Trophoblast cell (in vitro differentiated cells and primary cell): ENCODE results near the gene CLCN2.

ENCODE experiments used
- DNase-seq, 2 donors: peaks; one replicate each; pipeline ENCODE4 v3.0.0-alpha.2; 2016
- H2AFZ ChIP-seq: 2 replicates; pipeline ENCODE4 v1.6.1; 2013; ENCODE audit warnings: low read length, moderate library complexity, mild to moderate bottlenecking; ENCODE audit not compliant: insufficient read depth, poor library complexity
- H2AK5ac ChIP-seq: 2 replicates; pipeline ENCODE4 v1.6.1; 2013; ENCODE audit warnings: mild to moderate bottlenecking, low read length
- H2BK120ac ChIP-seq: 2 replicates; pipeline ENCODE4 v1.6.1; 2013; ENCODE audit warnings: low read length, mild to moderate bottlenecking, moderate library complexity; ENCODE audit not compliant: insufficient read depth, poor library complexity
- H2BK12ac ChIP-seq: 2 replicates; pipeline ENCODE4 v1.6.1; 2013; ENCODE audit warnings: mild to moderate bottlenecking, low read length, moderate library complexity
- H2BK5ac ChIP-seq: 2 replicates; pipeline ENCODE4 v1.6.1; 2013; ENCODE audit warnings: low read length, low read depth, moderate library complexity, mild to moderate bottlenecking; ENCODE audit not compliant: poor library complexity
- H3K14ac ChIP-seq: 2 replicates; pipeline ENCODE4 v1.6.1; 2013; ENCODE audit warnings: mild to moderate bottlenecking, low read length
- H3K18ac ChIP-seq: 2 replicates; pipeline ENCODE4 v1.6.1; 2013; ENCODE audit warnings: mild to moderate bottlenecking, low read length
- H3K23ac ChIP-seq: 2 replicates; pipeline ENCODE4 v1.6.1; 2013; ENCODE audit warnings: low read length
- H3K27ac ChIP-seq: 2 replicates; pipeline ENCODE4 v1.5.1; 2013; ENCODE audit warnings: low read depth, mild to moderate bottlenecking, inconsistent platforms, low read length, moderate library complexity
- H3K27me3 ChIP-seq: 2 replicates; pipeline ENCODE4 v1.6.1; 2013; ENCODE audit warnings: inconsistent platforms, mild to moderate bottlenecking, low read length, moderate library complexity; ENCODE audit not compliant: insufficient read depth
- H3K36me3 ChIP-seq, 2 experiments: 1 replicate in 1 of 2; 2 replicates in 1 of 2; pipeline ENCODE4 v1.6.1; 2013; ENCODE audit warnings: low read length in 2 of 2, mild to moderate bottlenecking in 2 of 2, moderate library complexity in 1 of 2; ENCODE audit not compliant: insufficient read depth in 2 of 2, control insufficient read depth in 1 of 2
- H3K4ac ChIP-seq: 2 replicates; pipeline ENCODE4 v1.6.1; 2013; ENCODE audit warnings: low read depth, mild to moderate bottlenecking, low read length, moderate library complexity
- H3K4me1 ChIP-seq, 2 experiments: 1 replicate in 1 of 2; 2 replicates in 1 of 2; pipeline ENCODE4 v1.6.1; 2013; ENCODE audit warnings: low read length in 2 of 2, mild to moderate bottlenecking in 2 of 2, moderate library complexity in 1 of 2; ENCODE audit not compliant: insufficient read depth in 2 of 2, control insufficient read depth in 1 of 2
- H3K4me2 ChIP-seq: 2 replicates; pipeline ENCODE4 v1.6.1; 2013; ENCODE audit warnings: inconsistent platforms, mild to moderate bottlenecking, low read length, moderate library complexity
- H3K4me3 ChIP-seq: 2 replicates; pipeline ENCODE4 v1.5.1; 2013; ENCODE audit warnings: mild to moderate bottlenecking, low read depth, low read length, inconsistent platforms
- H3K79me1 ChIP-seq: one replicate; pipeline ENCODE4 v1.6.1; 2013; ENCODE audit warnings: low read length
- H3K79me2 ChIP-seq: 2 replicates; pipeline ENCODE4 v1.6.1; 2013; ENCODE audit warnings: low read length, mild to moderate bottlenecking; ENCODE audit not compliant: control insufficient read depth, insufficient read depth, poor library complexity
- H3K9ac ChIP-seq: 2 replicates; pipeline ENCODE4 v1.6.1; 2013; ENCODE audit warnings: mild to moderate bottlenecking, low read length
- H3K9me3 ChIP-seq: 2 replicates; pipeline ENCODE4 v1.6.1; 2013; ENCODE audit warnings: low read depth, mild to moderate bottlenecking, control low read depth, inconsistent platforms, low read length; ENCODE audit not compliant: insufficient read depth
- H4K12ac ChIP-seq: 2 replicates; pipeline ENCODE4 v1.6.1; 2013; ENCODE audit warnings: low read depth, mild to moderate bottlenecking, low read length, moderate library complexity
- H4K8ac ChIP-seq: 2 replicates; pipeline ENCODE4 v1.6.1; 2013; ENCODE audit warnings: low read depth, mild to moderate bottlenecking, low read length, moderate library complexity
- H4K91ac ChIP-seq: one replicate; pipeline ENCODE4 v1.6.1; 2013; ENCODE audit warnings: low read depth, mild to moderate bottlenecking, low read length, moderate library complexity
- WGBS: extraction: QIAGEN DNeasy Blood & Tissue Kit; methylation state at CpG from one replicate; pipeline ENCODE4 v1.1.7; 2013; ENCODE audit warnings: missing lambda C conversion rate; ENCODE audit not compliant: insufficient read length, insufficient coverage; ENCODE audit errors: extremely low coverage; 5-methylcytosine and 5-hydroxymethylcytosine counted together

Gene CLCN2

GRCh38 chr3:184360070-184360928, 1.1 kb downstream of the CLCN2 start:
- H3K18ac ChIP-seq = no peak overlapping the region
- H4K91ac ChIP-seq = no peak overlapping the region
- H3K4me1 ChIP-seq = peaks cover 7 to 9% of the 10 kb centered on the region in 2 experiments
- no peak overlapping the region for H2AFZ ChIP-seq
- no peak overlapping the region for H4K12ac ChIP-seq
- 100% methylated on average over 3 of the region's 12 CpGs for WGBS
- no peak overlapping the region for H3K27ac ChIP-seq
- H3K9ac ChIP-seq = no peak overlapping the region
- H3K4me3 ChIP-seq = no peak overlapping the region
- H3K36me3 ChIP-seq = peaks cover 9% of the 10 kb centered on the region in 2 experiments
- no peaks in the 10 kb centered on the region for H3K27me3 ChIP-seq
- peaks cover 13% of the 10 kb centered on the region for H3K79me2 ChIP-seq
- no peak overlapping the region for H2BK120ac ChIP-seq
- H3K9me3 ChIP-seq = no peaks in the 10 kb centered on the region
- no peak overlapping the region for H2BK5ac ChIP-seq
- H3K4ac ChIP-seq = no peak overlapping the region
- peak overlapping the region; percentile 91 for H3K4me2 ChIP-seq
- H2BK12ac ChIP-seq = no peak overlapping the region
- H3K14ac ChIP-seq = no peak overlapping the region
- H3K79me1 ChIP-seq = peaks cover 16% of the 10 kb centered on the region
- no peak overlapping the region for H3K23ac ChIP-seq
- no peak overlapping the region for H4K8ac ChIP-seq
- H2AK5ac ChIP-seq = no peak overlapping the region
- DNase-seq = no peak

- Histone ChIP-seq H2BK120ac (no peak overlapping the region), H3K9me3 (no peaks in the 10 kb centered on the region), H4K8ac (no peak overlapping the region), H2AK5ac (no peak overlapping the region), H3K27me3 (no peaks in the 10 kb centered on the region), H3K4me1 (peaks cover 7 to 9% of the 10 kb centered on the region in 2 experiments), H3K27ac (no peak overlapping the region), H3K79me1 (peaks cover 16% of the 10 kb centered on the region), H2BK5ac (no peak overlapping the region), H3K4me3 (no peak overlapping the region), H3K23ac (no peak overlapping the region), H3K18ac (no peak overlapping the region), H3K14ac (no peak overlapping the region), H2AFZ (no peak overlapping the region), H3K36me3 (peaks cover 5 to 8% of the 10 kb centered on the region in 2 experiments), H3K4ac (no peak overlapping the region), H4K91ac (no peak overlapping the region), H4K12ac (no peak overlapping the region), H3K9ac (no peak overlapping the region), H3K79me2 (peaks cover 13% of the 10 kb centered on the region), H3K4me2 (no peak overlapping the region), H2BK12ac (no peak overlapping the region)
- DNase-seq = no peak
- WGBS = no CpG with 5 or more reads among the region's 9 CpGs
These were observed 1.8 kb downstream of the CLCN2 start for GRCh38 chr3:184359610-184360009.

- Histone ChIP-seq H3K9ac (no peak overlapping the region), H3K4me3 (no peak overlapping the region), H4K12ac (no peak overlapping the region), H2BK120ac (no peak overlapping the region), H3K23ac (no peak overlapping the region), H2BK12ac (no peak overlapping the region), H3K27ac (no peak overlapping the region), H3K9me3 (peaks cover 2% of the 10 kb centered on the region), H3K4ac (no peak overlapping the region), H3K18ac (no peak overlapping the region), H3K27me3 (no peaks in the 10 kb centered on the region), H3K79me1 (peaks cover 16% of the 10 kb centered on the region), H2BK5ac (no peak overlapping the region), H2AFZ (no peak overlapping the region), H4K8ac (no peak overlapping the region), H3K14ac (no peak overlapping the region), H3K36me3 (peaks cover 3 to 8% of the 10 kb centered on the region in 2 experiments), H3K4me1 (peaks cover 7 to 9% of the 10 kb centered on the region in 2 experiments), H2AK5ac (no peak overlapping the region), H4K91ac (no peak overlapping the region), H3K79me2 (peaks cover 13% of the 10 kb centered on the region), H3K4me2 (no peak overlapping the region)
- DNase-seq = no peak
- no CpG with 5 or more reads among the region's 14 CpGs for WGBS
These were observed 2.5 kb downstream of the CLCN2 start for GRCh38 chr3:184358921-184359350.

GRCh38 chr3:184358124-184358767, 3.2 kb downstream of the CLCN2 start:
- DNase-seq = no peak
- H3K9me3 ChIP-seq = peaks cover 2% of the 10 kb centered on the region
- WGBS = no CpG with 5 or more reads among the region's 12 CpGs
- H3K18ac ChIP-seq = no peak overlapping the region
- peaks cover 7 to 9% of the 10 kb centered on the region in 2 experiments for H3K4me1 ChIP-seq
- H3K27ac ChIP-seq = no peak overlapping the region
- no peak overlapping the region for H3K4me2 ChIP-seq
- H4K12ac ChIP-seq = no peak overlapping the region
- no peak overlapping the region for H4K8ac ChIP-seq
- no peak overlapping the region for H3K4me3 ChIP-seq
- no peak overlapping the region for H2BK12ac ChIP-seq
- H2BK5ac ChIP-seq = no peak overlapping the region
- H2AFZ ChIP-seq = no peak overlapping the region
- H3K23ac ChIP-seq = no peak overlapping the region
- no peak overlapping the region for H3K14ac ChIP-seq
- H2AK5ac ChIP-seq = no peak overlapping the region
- H3K79me1 ChIP-seq = peaks cover 14% of the 10 kb centered on the region
- peaks cover 3 to 8% of the 10 kb centered on the region in 2 experiments for H3K36me3 ChIP-seq
- H3K79me2 ChIP-seq = peaks cover 12% of the 10 kb centered on the region
- H3K4ac ChIP-seq = no peak overlapping the region
- no peaks in the 10 kb centered on the region for H3K27me3 ChIP-seq
- no peak overlapping the region for H4K91ac ChIP-seq
- H3K9ac ChIP-seq = no peak overlapping the region
- H2BK120ac ChIP-seq = no peak overlapping the region
